HG02642 (cell line): ENCODE results near the gene TPST2.
A peak's percentile ranks its signal among the peaks of the same experiment; 100 is the strongest.

Source experiments
- ATAC-seq: cut with Tn5 transposase; IDR thresholded peaks from one replicate; pipeline ENCODE4 v1.9.1; 2021; ENCODE audit warnings: mild to moderate bottlenecking; ENCODE audit not compliant: unreplicated experiment, poor library complexity

Gene TPST2

GRCh38 chr22:26581633-26582168 lies 8.2 kb downstream of the TPST2 start:
- no peak for ATAC-seq

GRCh38 chr22:26581026-26581425 lies 8.9 kb downstream of the TPST2 start:
- ATAC-seq, result no peak

GRCh38 chr22:26580240-26580962 lies 9.5 kb downstream of the TPST2 start:
- no peak for ATAC-seq

- peak; percentile 72 for ATAC-seq
Measured at GRCh38 chr22:26579331-26579886, 10.5 kb downstream of the TPST2 start.

- no peak for ATAC-seq
Measured at GRCh38 chr22:26577081-26577480, 12.9 kb downstream of the TPST2 start.

- no peak for ATAC-seq
Measured at GRCh38 chr22:26576026-26576680, 13.8 kb downstream of the TPST2 start.

GRCh38 chr22:26574001-26574723 lies 15.8 kb downstream of the TPST2 start:
- ATAC-seq, result no peak

- ATAC-seq, result no peak
Measured at GRCh38 chr22:26573026-26573662, 16.8 kb downstream of the TPST2 start.

- ATAC-seq, result no peak
Measured at GRCh38 chr22:26570864-26571525, 18.9 kb downstream of the TPST2 start.

- no peak for ATAC-seq
Measured at GRCh38 chr22:26570115-26570514, 19.8 kb downstream of the TPST2 start.

GRCh38 chr22:26568207-26568706 lies 21.7 kb downstream of the TPST2 start:
- no peak for ATAC-seq

- ATAC-seq, result no peak
Measured at GRCh38 chr22:26567610-26568009, 22.3 kb downstream of the TPST2 start.

- ATAC-seq, result no peak
Measured at GRCh38 chr22:26566994-26567393, 22.9 kb downstream of the TPST2 start.

GRCh38 chr22:26565889-26566288 lies 24.0 kb downstream of the TPST2 start:
- ATAC-seq, result no peak

- ATAC-seq, result no peak
Measured at GRCh38 chr22:26565181-26565580, 24.8 kb downstream of the TPST2 start.

- ATAC-seq, result no peak
Measured at GRCh38 chr22:26564672-26565071, 25.3 kb downstream of the TPST2 start.

- no peak for ATAC-seq
Measured at GRCh38 chr22:26564181-26564580, 25.8 kb downstream of the TPST2 start.

- ATAC-seq, result no peak
Measured at GRCh38 chr22:26563022-26563421, 26.9 kb downstream of the TPST2 start.

GRCh38 chr22:26561756-26562417 lies 28.0 kb downstream of the TPST2 start:
- ATAC-seq, result no peak
